ENCODE data around the gene SETSIP. TPM values are rescaled to one million over a fixed set of nuclear protein-coding genes. Genes with fewer than 3 reads are reported as not detected.

Gene SETSIP
- total RNA-seq = under 1 TPM in 1 of 2 experiments, not detected in 1; 0.47 TPM

GRCh38 chr1:92075311-92075710, at the start of gene SETSIP:
SETSIP (minus strand) TSS chr1:92075411; CDS start chr1:92075411, 0 bp downstream.
- POLR2A ChIA-PET = no interaction called here
- H3K27ac Mint-ChIP-seq = no peak within 1 kb of the TSS
- no peaks in the 10 kb centered on the region for H3K9me3 Mint-ChIP-seq
- ATAC-seq (ENCODE audit: low read depth) = no peak
- peaks cover 4% of the 10 kb centered on the region for H3K4me1 Mint-ChIP-seq
- H3K36me3 Mint-ChIP-seq = no peaks in the 10 kb centered on the region
- no peak for DNase-seq
- no peak within 1 kb of the TSS for H3K4me3 Mint-ChIP-seq
- peaks cover 2% of the 10 kb centered on the region for H3K27me3 Mint-ChIP-seq

- ATAC-seq (ENCODE audit: low read depth) (peak; percentile 39), DNase-seq (no peak)
- POLR2A ChIA-PET = no interaction called here
- Mint-ChIP-seq H3K27ac (no peak overlapping the region), H3K4me3 (peak overlapping the region; percentile 30), H3K4me1 (peaks cover 2% of the 10 kb centered on the region), H3K36me3 (peaks cover 1% of the 10 kb centered on the region), H3K9me3 (peaks cover 2% of the 10 kb centered on the region), H3K27me3 (no peaks in the 10 kb centered on the region)
Measured at GRCh38 chr1:92123868-92124267, 48.7 kb upstream of the SETSIP start.

- H3K9me3 Mint-ChIP-seq = no peaks in the 10 kb centered on the region
- no peaks in the 10 kb centered on the region for H3K27me3 Mint-ChIP-seq
- H3K36me3 Mint-ChIP-seq = no peaks in the 10 kb centered on the region
- H3K27ac Mint-ChIP-seq = no peak overlapping the region
- H3K4me3 Mint-ChIP-seq = no peak overlapping the region
- ATAC-seq (ENCODE audit: low read depth) = no peak
- H3K4me1 Mint-ChIP-seq = peaks cover 3% of the 10 kb centered on the region
- no peak for DNase-seq
- POLR2A ChIA-PET = no interaction called here
Measured at GRCh38 chr1:92118826-92119225, 43.6 kb upstream of the SETSIP start.

- peaks cover 3% of the 10 kb centered on the region for H3K4me1 Mint-ChIP-seq
- no peak overlapping the region for H3K27ac Mint-ChIP-seq
- ATAC-seq (ENCODE audit: low read depth) (peak; percentile 50), DNase-seq (no peak)
- POLR2A ChIA-PET = no interaction called here
- no peak overlapping the region for H3K4me3 Mint-ChIP-seq
- no peaks in the 10 kb centered on the region for H3K9me3 Mint-ChIP-seq
- H3K36me3 Mint-ChIP-seq = no peaks in the 10 kb centered on the region
- H3K27me3 Mint-ChIP-seq = no peaks in the 10 kb centered on the region
Measured at GRCh38 chr1:92117526-92117925, 42.3 kb upstream of the SETSIP start.

- no peak overlapping the region for H3K27ac Mint-ChIP-seq
- ATAC-seq (ENCODE audit: low read depth) = no peak
- DNase-seq = no peak
- H3K4me1 Mint-ChIP-seq = no peaks in the 10 kb centered on the region
- H3K4me3 Mint-ChIP-seq = no peak overlapping the region
- no peaks in the 10 kb centered on the region for H3K9me3 Mint-ChIP-seq
- peaks cover 2% of the 10 kb centered on the region for H3K27me3 Mint-ChIP-seq
- H3K36me3 Mint-ChIP-seq = peaks cover 2% of the 10 kb centered on the region
- POLR2A ChIA-PET = no interaction called here
Measured at GRCh38 chr1:92108631-92109030, 33.4 kb upstream of the SETSIP start.

GRCh38 chr1:92105546-92106081, 30.4 kb upstream of the SETSIP start:
- Mint-ChIP-seq H3K36me3 (peaks cover 2% of the 10 kb centered on the region), H3K27ac (no peak overlapping the region), H3K4me3 (no peak overlapping the region), H3K27me3 (peaks cover 2% of the 10 kb centered on the region), H3K9me3 (no peaks in the 10 kb centered on the region), H3K4me1 (no peaks in the 10 kb centered on the region)
- ATAC-seq (ENCODE audit: low read depth) (no peak), DNase-seq (no peak)
- POLR2A ChIA-PET = no interaction called here

GRCh38 chr1:92096317-92096716, 21.1 kb upstream of the SETSIP start:
- Mint-ChIP-seq H3K27ac (no peak overlapping the region), H3K27me3 (no peaks in the 10 kb centered on the region), H3K9me3 (no peaks in the 10 kb centered on the region), H3K36me3 (peaks cover 3% of the 10 kb centered on the region), H3K4me1 (peaks cover 3% of the 10 kb centered on the region), H3K4me3 (no peak overlapping the region)
- DNase-seq = no peak
- POLR2A ChIA-PET = no interaction called here
- no peak for ATAC-seq (ENCODE audit: low read depth)

GRCh38 chr1:92095874-92096273, 20.7 kb upstream of the SETSIP start:
- no peak overlapping the region for H3K27ac Mint-ChIP-seq
- DNase-seq = no peak
- H3K27me3 Mint-ChIP-seq = no peaks in the 10 kb centered on the region
- no peak overlapping the region for H3K4me3 Mint-ChIP-seq
- H3K36me3 Mint-ChIP-seq = peaks cover 3% of the 10 kb centered on the region
- no peaks in the 10 kb centered on the region for H3K9me3 Mint-ChIP-seq
- H3K4me1 Mint-ChIP-seq = peaks cover 3% of the 10 kb centered on the region
- ATAC-seq (ENCODE audit: low read depth) = no peak
- POLR2A ChIA-PET = no interaction called here

- H3K27me3 Mint-ChIP-seq = no peaks in the 10 kb centered on the region
- H3K36me3 Mint-ChIP-seq = peaks cover 3% of the 10 kb centered on the region
- POLR2A ChIA-PET = no interaction called here
- DNase-seq = no peak
- ATAC-seq (ENCODE audit: low read depth) = no peak
- no peak overlapping the region for H3K4me3 Mint-ChIP-seq
- H3K9me3 Mint-ChIP-seq = no peaks in the 10 kb centered on the region
- no peak overlapping the region for H3K27ac Mint-ChIP-seq
- H3K4me1 Mint-ChIP-seq = peaks cover 3% of the 10 kb centered on the region
Measured at GRCh38 chr1:92094595-92094994, 19.4 kb upstream of the SETSIP start.

- POLR2A ChIA-PET = no interaction called here
- DNase-seq = no peak
- Mint-ChIP-seq H3K27ac (no peak overlapping the region), H3K9me3 (no peaks in the 10 kb centered on the region), H3K4me1 (peaks cover 3% of the 10 kb centered on the region), H3K27me3 (no peaks in the 10 kb centered on the region), H3K4me3 (no peak overlapping the region), H3K36me3 (peaks cover 3% of the 10 kb centered on the region)
- ATAC-seq (ENCODE audit: low read depth) = no peak
Measured at GRCh38 chr1:92094090-92094489, 18.9 kb upstream of the SETSIP start.

GRCh38 chr1:92091625-92092024, 16.4 kb upstream of the SETSIP start:
- H3K36me3 Mint-ChIP-seq = peaks cover 2% of the 10 kb centered on the region
- ATAC-seq (ENCODE audit: low read depth) (no peak), DNase-seq (no peak)
- POLR2A ChIA-PET = no interaction called here
- H3K4me3 Mint-ChIP-seq = no peak overlapping the region
- H3K9me3 Mint-ChIP-seq = no peaks in the 10 kb centered on the region
- H3K27me3 Mint-ChIP-seq = no peaks in the 10 kb centered on the region
- H3K4me1 Mint-ChIP-seq = peaks cover 1% of the 10 kb centered on the region
- H3K27ac Mint-ChIP-seq = no peak overlapping the region

GRCh38 chr1:92087542-92087941, 12.3 kb upstream of the SETSIP start:
- Mint-ChIP-seq H3K36me3 (peaks cover 7% of the 10 kb centered on the region), H3K4me3 (no peak overlapping the region), H3K27ac (no peak overlapping the region), H3K4me1 (peaks cover under 1% of the 10 kb centered on the region), H3K9me3 (peaks cover 9% of the 10 kb centered on the region), H3K27me3 (no peaks in the 10 kb centered on the region)
- ATAC-seq (ENCODE audit: low read depth) (no peak), DNase-seq (no peak)
- POLR2A ChIA-PET = no interaction called here

- Mint-ChIP-seq H3K4me3 (no peak overlapping the region), H3K9me3 (peaks cover 9% of the 10 kb centered on the region), H3K27ac (no peak overlapping the region), H3K27me3 (no peaks in the 10 kb centered on the region), H3K36me3 (peaks cover 7% of the 10 kb centered on the region), H3K4me1 (peaks cover 5% of the 10 kb centered on the region)
- POLR2A ChIA-PET = interaction anchor here (1.0 kb wide), 1 partner anchor 400 kb away, joined by 3 read pairs; no protein-coding TSS in a partner anchor
- DNase-seq (no peak), ATAC-seq (ENCODE audit: low read depth) (no peak)
Measured at GRCh38 chr1:92085727-92086126, 10.5 kb upstream of the SETSIP start.

- POLR2A ChIA-PET = no interaction called here
- DNase-seq = no peak
- peaks cover 9% of the 10 kb centered on the region for H3K9me3 Mint-ChIP-seq
- no peak overlapping the region for H3K27ac Mint-ChIP-seq
- H3K36me3 Mint-ChIP-seq = peaks cover 7% of the 10 kb centered on the region
- peaks cover 9% of the 10 kb centered on the region for H3K4me1 Mint-ChIP-seq
- no peaks in the 10 kb centered on the region for H3K27me3 Mint-ChIP-seq
- ATAC-seq (ENCODE audit: low read depth) = no peak
- no peak overlapping the region for H3K4me3 Mint-ChIP-seq
Measured at GRCh38 chr1:92084651-92085050, 9.4 kb upstream of the SETSIP start.

- Mint-ChIP-seq H3K9me3 (peaks cover 7% of the 10 kb centered on the region), H3K4me3 (peak overlapping the region; percentile 99), H3K36me3 (peaks cover 6% of the 10 kb centered on the region), H3K4me1 (peaks cover 9% of the 10 kb centered on the region), H3K27ac (no peak overlapping the region), H3K27me3 (no peaks in the 10 kb centered on the region)
- DNase-seq (no peak), ATAC-seq (ENCODE audit: low read depth) (no peak)
- POLR2A ChIA-PET = interaction anchor here (0.6 to 1.4 kb wide), 3 partner anchors 54 to 235 kb away, joined by 3 to 5 read pairs (median 3); no protein-coding TSS in a partner anchor
Measured at GRCh38 chr1:92081031-92081430, 5.8 kb upstream of the SETSIP start.
